H54 (cell line): ENCODE data around the gene SF3B3.
"Not testable (repeated sequence)": the region's sequence is repeated elsewhere in the genome, so short reads cannot be mapped to it uniquely, and the experiment has no call there.

ENCODE experiments used
- DNase-seq: peaks from one replicate; pipeline ENCODE4 v3.0.0; 2011; ENCODE audit warnings: low spot score, mixed read lengths; ENCODE audit not compliant: insufficient read length
- FAIRE-seq: peaks from 3 replicates; lab custom pipeline; 2011; peaks lifted over from hg19 to GRCh38; lab: Jason Lieb, UNC
- POLR2A ChIP-seq: IDR thresholded peaks from 2 replicates; pipeline ENCODE4 v1.6.1; 2011; ENCODE audit warnings: low read depth, mild to moderate bottlenecking, low read length

SF3B3 gene

DNA sequence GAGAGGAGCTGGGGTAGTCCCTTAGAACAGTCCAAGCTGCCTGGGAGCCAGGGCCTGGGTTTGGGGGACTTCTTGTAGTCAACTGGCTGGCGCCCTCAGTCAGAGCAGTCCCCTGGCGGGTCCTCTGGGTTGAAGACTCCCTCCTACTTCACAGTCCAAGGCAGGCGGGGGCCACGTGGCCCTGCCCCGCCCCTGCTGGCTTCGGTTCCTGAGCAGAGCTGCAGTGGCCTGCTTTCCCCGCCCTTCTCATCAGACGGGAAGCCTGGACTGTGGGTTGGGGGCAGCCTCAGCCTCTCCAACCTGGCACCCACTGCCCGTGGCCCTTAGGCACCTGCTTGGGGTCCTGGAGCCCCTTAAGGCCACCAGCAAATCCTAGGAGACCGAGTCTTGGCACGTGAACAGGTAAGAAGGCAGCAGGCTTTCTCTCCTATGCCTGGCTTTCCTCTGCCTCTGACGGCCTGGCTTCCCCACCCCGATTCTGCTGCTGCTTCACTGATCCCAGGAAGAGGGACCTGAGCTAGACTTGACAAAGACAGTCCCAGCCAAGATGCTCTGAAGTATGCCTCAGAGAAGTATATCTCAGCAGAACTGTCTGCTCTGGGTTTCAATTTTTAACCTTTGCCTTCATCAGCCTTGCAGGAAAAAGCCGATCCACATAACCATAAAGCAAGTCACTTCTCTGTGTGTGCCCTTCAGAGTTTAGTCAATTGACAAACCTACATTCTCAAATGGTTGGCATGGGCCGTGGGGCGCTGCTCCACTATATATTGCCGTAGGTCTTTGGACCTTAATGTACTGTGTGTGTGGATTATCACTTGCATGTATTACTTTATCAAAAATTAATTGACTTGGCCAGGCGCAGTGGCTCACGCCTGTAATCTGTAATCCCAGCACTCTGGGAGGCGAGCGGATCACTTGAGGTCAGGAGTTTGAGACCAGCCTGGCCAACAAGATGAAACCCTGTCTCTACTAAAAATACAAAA lies 56.3 kb downstream of the SF3B3 start:
- no peak for DNase-seq
- TF ChIP-seq POLR2A = no peak
- no peak for FAIRE-seq

DNA sequence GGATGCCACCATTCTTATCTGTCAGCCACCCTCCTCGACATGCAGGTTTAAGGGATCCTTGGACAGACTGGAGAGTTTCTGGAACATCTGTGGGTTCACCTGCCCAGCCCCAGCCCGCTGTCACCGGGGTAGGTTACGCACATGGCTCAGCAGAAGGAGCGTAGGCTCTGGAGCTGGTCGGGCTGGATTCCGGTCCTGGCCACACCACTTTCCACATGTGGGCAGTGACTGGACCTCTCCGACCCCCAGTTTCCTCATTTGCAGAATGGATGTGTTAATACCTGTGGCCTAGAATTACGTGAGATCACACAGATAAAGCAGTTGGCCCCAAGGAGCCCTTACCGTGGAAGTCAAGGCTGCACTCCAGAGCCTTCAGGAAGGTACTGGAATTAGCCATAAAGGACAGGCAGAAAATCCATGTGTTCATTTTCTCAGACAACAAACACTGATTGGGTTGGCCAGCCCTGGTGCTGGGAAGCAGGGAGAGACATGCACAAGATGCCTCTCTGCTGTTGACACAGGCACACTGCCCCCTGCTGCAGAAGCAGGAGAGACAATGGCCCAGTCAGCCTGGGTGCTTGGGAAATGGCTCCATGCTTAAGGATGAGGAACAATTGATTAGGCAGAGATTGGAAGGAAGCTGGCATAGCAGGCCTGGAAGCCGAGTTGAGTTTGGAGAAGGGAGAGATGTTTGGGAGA lies 58.8 kb downstream of the SF3B3 start:
- TF ChIP-seq POLR2A = no peak
- DNase-seq (no peak), FAIRE-seq (no peak)

DNA sequence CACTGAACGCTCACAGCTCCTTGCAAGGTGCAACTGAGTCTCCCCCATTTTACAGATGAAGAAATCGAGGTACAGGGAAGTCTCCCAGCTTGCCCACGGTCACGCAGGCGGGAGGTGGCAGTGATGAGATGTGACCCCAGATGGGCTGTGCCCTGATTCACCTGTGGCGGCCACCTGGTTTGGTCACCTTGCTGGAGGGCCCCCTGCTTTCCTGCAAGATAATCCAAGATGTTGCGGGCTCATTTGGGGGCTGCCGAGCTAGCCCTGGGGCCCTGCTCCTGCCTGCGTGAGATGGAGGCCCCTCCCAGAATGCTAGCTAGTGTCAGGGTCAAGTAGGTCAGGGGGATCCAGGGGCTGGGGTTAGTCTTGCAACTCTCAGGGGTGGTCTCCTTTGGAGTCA lies 63.1 kb downstream of the SF3B3 start:
- DNase-seq (no peak), FAIRE-seq (no peak)
- TF ChIP-seq POLR2A = no peak

DNA sequence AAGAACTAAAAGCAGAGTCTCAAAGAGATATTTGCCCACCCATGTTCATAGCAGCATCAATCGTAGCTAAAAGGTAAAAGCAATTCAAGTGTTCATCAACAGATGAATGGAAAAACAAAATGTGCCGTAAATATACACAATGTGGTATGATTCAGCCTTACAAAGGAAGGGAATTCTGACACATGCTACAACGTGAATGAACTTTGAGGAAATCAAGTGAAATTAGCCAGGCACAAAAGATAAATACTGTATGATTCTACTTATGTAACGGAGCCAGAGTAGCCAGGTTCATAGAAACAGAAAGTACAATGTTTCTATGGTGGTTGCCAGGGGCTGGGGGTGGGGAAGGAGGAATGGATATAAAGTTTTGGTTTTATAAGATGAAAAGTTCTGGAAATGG lies 64.9 kb downstream of the SF3B3 start:
- DNase-seq (no peak), FAIRE-seq (no peak)
- no peak for TF ChIP-seq POLR2A

- not testable (repeated sequence) for FAIRE-seq, DNase-seq
These were observed 65.8 kb downstream of the SF3B3 start for GRCh38 chr16:70589416-70589815.

DNA sequence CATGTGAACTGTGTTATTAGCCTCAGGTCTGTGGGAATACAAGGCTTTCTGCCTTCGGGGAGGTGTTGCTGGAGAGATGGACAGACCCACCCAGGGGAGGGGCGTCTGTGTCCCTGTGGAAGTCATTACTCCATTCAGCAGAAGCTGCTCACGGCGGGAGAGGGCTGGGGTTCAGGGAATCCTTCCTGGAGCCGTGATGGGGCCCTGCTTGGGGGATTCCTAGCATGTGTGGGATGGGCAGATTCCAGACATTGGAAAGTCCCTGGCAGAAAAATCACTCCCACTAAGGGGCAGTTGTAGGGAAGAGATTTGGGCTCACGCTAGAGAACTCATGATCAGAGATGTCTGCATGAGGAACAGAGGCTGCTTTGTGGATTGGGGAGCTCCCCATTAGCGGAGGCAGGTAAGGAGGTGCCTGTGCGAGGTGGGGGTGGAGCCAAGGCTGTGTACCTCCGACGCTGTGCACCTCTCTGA lies 66.4 kb downstream of the SF3B3 start:
- no peak for TF ChIP-seq POLR2A
- DNase-seq (peak; percentile 19), FAIRE-seq (no peak)

- no peak for DNase-seq
- TF ChIP-seq POLR2A = no peak
- no peak for FAIRE-seq
These were observed 67.3 kb downstream of the SF3B3 start for GRCh38 chr16:70590722-70591415.

- TF ChIP-seq POLR2A = no peak
- no peak for DNase-seq
- FAIRE-seq = no peak
These were observed 68.0 kb downstream of the SF3B3 start for GRCh38 chr16:70591615-70592014.

DNA sequence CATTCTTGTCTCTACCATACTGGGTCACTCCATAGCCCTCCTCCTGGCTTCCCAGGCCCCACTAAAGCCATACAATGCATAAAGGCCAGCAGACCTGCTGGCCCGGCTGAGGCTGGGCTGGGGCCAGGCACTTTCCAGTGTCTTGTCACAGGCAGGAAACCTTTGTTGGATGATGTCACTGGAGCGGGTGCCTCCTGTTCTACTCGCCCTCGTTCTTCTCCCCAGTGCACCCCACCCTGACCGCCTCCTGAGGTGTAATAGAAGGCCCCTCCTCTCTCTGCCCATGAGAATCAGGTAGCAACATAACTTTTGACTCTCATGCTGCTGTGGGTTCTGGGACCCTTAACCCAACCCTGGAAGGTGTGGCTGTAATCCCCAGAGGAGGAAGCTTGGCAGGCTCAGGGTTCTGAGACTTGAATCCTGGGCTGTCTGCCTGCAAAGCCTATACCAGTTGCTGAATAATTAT lies 68.5 kb downstream of the SF3B3 start:
- no peak for DNase-seq
- TF ChIP-seq POLR2A = no peak
- FAIRE-seq = no peak

DNA sequence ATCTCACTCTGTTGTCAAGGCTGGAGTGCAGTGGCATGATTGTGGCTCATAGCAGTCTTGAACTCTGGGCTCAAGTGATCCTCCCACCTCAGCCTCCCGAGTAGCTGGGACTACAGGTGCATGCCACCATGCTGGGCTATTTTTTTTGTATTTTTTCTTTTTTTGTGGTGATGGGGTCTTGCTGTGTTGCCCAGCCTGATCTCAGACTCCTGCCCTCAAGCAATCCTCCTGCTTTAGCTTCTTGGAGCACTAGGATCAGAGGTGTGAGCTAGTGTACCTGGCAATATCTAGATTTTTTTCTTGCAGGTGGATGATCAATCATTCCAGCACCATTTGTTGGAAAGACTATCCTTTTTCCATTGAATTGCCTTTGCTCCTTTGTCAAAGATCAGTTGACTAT lies 69.9 kb downstream of the SF3B3 start:
- no peak for TF ChIP-seq POLR2A
- DNase-seq (no peak), FAIRE-seq (no peak)

- no peak for FAIRE-seq
- no peak for DNase-seq
- TF ChIP-seq POLR2A = no peak
These were observed 71.0 kb downstream of the SF3B3 start for GRCh38 chr16:70594569-70594968.

- no peak for TF ChIP-seq POLR2A
- DNase-seq = no peak
- FAIRE-seq = no peak
These were observed 73.7 kb downstream of the SF3B3 start for GRCh38 chr16:70597135-70597835.

DNA sequence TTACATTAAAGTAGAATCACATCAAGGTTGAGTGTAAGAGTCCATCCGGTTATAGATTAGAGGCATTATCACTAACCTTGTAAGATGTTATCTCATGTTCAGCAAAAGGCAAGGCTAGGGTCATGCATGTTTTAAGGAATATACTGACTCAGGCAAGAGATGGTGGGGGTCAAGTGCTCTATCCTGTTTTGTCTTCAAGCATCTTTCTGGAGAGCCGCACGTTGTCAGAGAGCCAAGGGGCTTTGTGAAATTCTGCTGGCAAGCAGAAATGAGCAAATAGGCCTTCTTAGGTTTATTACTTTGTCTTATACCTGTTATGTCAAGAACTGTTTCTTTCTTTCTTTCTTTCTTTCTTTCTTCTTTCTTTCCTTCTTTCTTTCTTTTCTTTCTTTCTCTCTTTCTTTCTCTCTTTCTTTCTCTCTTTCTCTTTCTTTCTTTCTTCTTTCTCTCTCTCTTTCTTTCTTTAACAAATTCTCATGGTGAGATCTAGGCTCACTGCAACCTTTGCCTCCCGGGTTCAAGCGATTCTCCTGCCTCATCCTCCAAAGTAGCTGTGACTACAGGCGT lies 75.4 kb downstream of the SF3B3 start:
- no peak for FAIRE-seq
- no peak for DNase-seq
- TF ChIP-seq POLR2A = no peak
